ENCODE data around the gene JMJD7.

The JMJD7 gene

GRCh38 chr15:41836713-41837454 lies 9.0 kb downstream of the JMJD7 start:
- FAIRE-seq (no peak), DNase-seq (ENCODE audit: insufficient read length, low spot score) (no peak)
- TF ChIP-seq POLR2A (IDR thresholded peaks at IDR 0.05; ENCODE audit: low read depth, low read length) = no peak

- DNase-seq (ENCODE audit: insufficient read length, low spot score) = no peak
- no peak for TF ChIP-seq POLR2A (IDR thresholded peaks at IDR 0.05; ENCODE audit: low read depth, low read length)
- no peak for FAIRE-seq
Observed at GRCh38 chr15:41838400-41838897, 10.6 kb downstream of the JMJD7 start, which contains the start of gene PLA2G4B. Gene PLA2G4B (plus strand): TSS chr15:41838847. CDS start chr15:41838914, 67 bp downstream.

GRCh38 chr15:41839781-41840491 lies 12.0 kb downstream of the JMJD7 start:
- DNase-seq (ENCODE audit: insufficient read length, low spot score) (no peak), FAIRE-seq (no peak)
- no peak for TF ChIP-seq POLR2A (IDR thresholded peaks at IDR 0.05; ENCODE audit: low read depth, low read length)

- DNase-seq (ENCODE audit: insufficient read length, low spot score) = no peak
- TF ChIP-seq POLR2A (IDR thresholded peaks at IDR 0.05; ENCODE audit: low read depth, low read length) = no peak
- no peak for FAIRE-seq
Observed at GRCh38 chr15:41840673-41841072, 12.8 kb downstream of the JMJD7 start.

- FAIRE-seq = no peak
- no peak for DNase-seq (ENCODE audit: insufficient read length, low spot score)
- no peak for TF ChIP-seq POLR2A (IDR thresholded peaks at IDR 0.05; ENCODE audit: low read depth, low read length)
Observed at GRCh38 chr15:41841131-41841530, 13.2 kb downstream of the JMJD7 start.

GRCh38 chr15:41842229-41842628 lies 14.3 kb downstream of the JMJD7 start:
- FAIRE-seq = no peak

GRCh38 chr15:41843571-41843970 lies 15.7 kb downstream of the JMJD7 start:
- no peak for TF ChIP-seq POLR2A (IDR thresholded peaks at IDR 0.05; ENCODE audit: low read depth, low read length)
- FAIRE-seq (no peak), DNase-seq (ENCODE audit: insufficient read length, low spot score) (no peak)

More at GRCh38 chr15:41842229-41842628, 14.3 kb downstream of the JMJD7 start:
- DNase-seq (ENCODE audit: insufficient read length, low spot score) = no peak
- TF ChIP-seq POLR2A (IDR thresholded peaks at IDR 0.05; ENCODE audit: low read depth, low read length) = no peak

- no peak for TF ChIP-seq POLR2A (IDR thresholded peaks at IDR 0.05; ENCODE audit: low read depth, low read length)
- no peak for FAIRE-seq
- DNase-seq (ENCODE audit: insufficient read length, low spot score) = no peak
Observed at GRCh38 chr15:41844814-41845213, 16.9 kb downstream of the JMJD7 start.

- no peak for FAIRE-seq
- DNase-seq (ENCODE audit: insufficient read length, low spot score) = no peak
- TF ChIP-seq POLR2A (IDR thresholded peaks at IDR 0.05; ENCODE audit: low read depth, low read length) = no peak
Observed at GRCh38 chr15:41847206-41847605, 19.3 kb downstream of the JMJD7 start.

GRCh38 chr15:41847981-41848380 lies 20.1 kb downstream of the JMJD7 start:
- DNase-seq (ENCODE audit: insufficient read length, low spot score) = no peak
- TF ChIP-seq POLR2A (IDR thresholded peaks at IDR 0.05; ENCODE audit: low read depth, low read length) = no peak

GRCh38 chr15:41848631-41849030 lies 20.7 kb downstream of the JMJD7 start:
- TF ChIP-seq POLR2A (IDR thresholded peaks at IDR 0.05; ENCODE audit: low read depth, low read length) = no peak
- DNase-seq (ENCODE audit: insufficient read length, low spot score) = no peak
- FAIRE-seq = no peak

More at GRCh38 chr15:41847981-41848380, 20.1 kb downstream of the JMJD7 start:
- FAIRE-seq = no peak

GRCh38 chr15:41849204-41849603 lies 21.3 kb downstream of the JMJD7 start:
- DNase-seq (ENCODE audit: insufficient read length, low spot score) = no peak
- FAIRE-seq = no peak
- no peak for TF ChIP-seq POLR2A (IDR thresholded peaks at IDR 0.05; ENCODE audit: low read depth, low read length)

- FAIRE-seq = no peak
- no peak for DNase-seq (ENCODE audit: insufficient read length, low spot score)
Observed at GRCh38 chr15:41849861-41850260, 22.0 kb downstream of the JMJD7 start.

GRCh38 chr15:41850482-41851166 lies 22.7 kb downstream of the JMJD7 start:
- DNase-seq (ENCODE audit: insufficient read length, low spot score) (no peak), FAIRE-seq (no peak)
- no peak for TF ChIP-seq POLR2A (IDR thresholded peaks at IDR 0.05; ENCODE audit: low read depth, low read length)

More at GRCh38 chr15:41849861-41850260, 22.0 kb downstream of the JMJD7 start:
- no peak for TF ChIP-seq POLR2A (IDR thresholded peaks at IDR 0.05; ENCODE audit: low read depth, low read length)

Measured in H54 (cell line).